ENCODE results near the gene PRDX6. TPM values are rescaled to one million over a fixed set of nuclear protein-coding genes. Genes with fewer than 3 reads are reported as not detected.

PRDX6 gene
- total RNA-seq, 2 donors from 2014 or later = 483 to 623 TPM

DNA sequence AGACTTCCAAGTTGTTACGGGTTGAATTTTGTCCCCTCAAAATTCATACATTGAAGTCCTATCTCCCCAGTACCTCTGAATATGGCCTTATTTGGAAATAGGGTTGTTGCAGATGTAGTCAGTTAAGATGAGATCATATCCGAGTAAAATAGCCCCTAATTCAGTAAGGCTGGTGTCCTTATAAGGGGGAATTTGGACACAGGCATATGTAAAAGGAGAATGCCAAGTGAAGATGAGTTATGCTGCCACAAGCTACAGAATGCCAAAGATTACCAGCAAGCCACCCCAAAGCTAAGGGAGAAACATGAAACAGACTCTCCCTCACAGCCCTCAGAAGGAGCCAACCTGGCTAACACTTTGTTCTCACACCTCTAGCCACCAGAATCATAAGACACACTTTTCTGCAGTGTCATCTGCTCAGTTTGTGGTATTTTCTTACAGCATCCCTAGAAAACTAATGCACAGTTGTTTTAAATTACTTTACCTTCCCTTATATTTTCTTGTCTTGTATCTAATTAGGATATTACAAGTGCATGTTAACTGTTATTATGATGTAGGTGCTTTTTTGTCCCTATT lies 43.3 kb upstream of the PRDX6 start:
- Histone ChIP-seq H3K4me1 (ENCODE audit: control insufficient read depth, insufficient read depth, low read length) (peaks cover 9% of the 10 kb centered on the region), H3K27ac (ENCODE audit: low read depth, low read length) (no peak overlapping the region), H3K36me3 (ENCODE audit: control insufficient read depth, insufficient read depth, low read length) (peaks cover 2% of the 10 kb centered on the region), H3K9ac (ENCODE audit: extremely low read depth, low read length, poor library complexity, severe bottlenecking) (no peak overlapping the region), H3K27me3 (ENCODE audit: control insufficient read depth, insufficient read depth, low read length, poor library complexity, severe bottlenecking) (no peaks in the 10 kb centered on the region), H3K9me3 (ENCODE audit: control insufficient read depth, low read length) (no peaks in the 10 kb centered on the region), H3K4me3 (ENCODE audit: low read length) (no peak overlapping the region)
- DNase-seq = no peak
- no peaks in the 10 kb centered on the region for H3K27me3 Mint-ChIP-seq (ENCODE audit: insufficient read depth)
- H3K36me3 Mint-ChIP-seq (ENCODE audit: low read depth) = peaks cover 16% of the 10 kb centered on the region
- no peak overlapping the region for H3K27ac Mint-ChIP-seq
- no peaks in the 10 kb centered on the region for H3K9me3 Mint-ChIP-seq
- WGBS, 2 experiments (ENCODE audit: insufficient coverage in 1 of 2, insufficient read length in 1 of 2) = 80 to 87% methylated on average over 1 to 2 of the region's 2 CpGs
- no peak overlapping the region for H3K4me3 Mint-ChIP-seq
- no peak for TF ChIP-seq CTCF (conservative IDR thresholded peaks at IDR 0.05)
- H3K4me1 Mint-ChIP-seq = peaks cover 18% of the 10 kb centered on the region

GRCh38 chr1:173436841-173437428 lies 40.2 kb upstream of the PRDX6 start:
- Histone ChIP-seq H3K9ac (ENCODE audit: extremely low read depth, low read length, poor library complexity, severe bottlenecking) (no peak overlapping the region), H3K27ac (ENCODE audit: low read depth, low read length) (no peak overlapping the region), H3K36me3 (ENCODE audit: control insufficient read depth, insufficient read depth, low read length) (peaks cover 10% of the 10 kb centered on the region), H3K4me3 (ENCODE audit: low read length) (no peak overlapping the region), H3K27me3 (ENCODE audit: control insufficient read depth, insufficient read depth, low read length, poor library complexity, severe bottlenecking) (no peaks in the 10 kb centered on the region), H3K9me3 (ENCODE audit: control insufficient read depth, low read length) (no peaks in the 10 kb centered on the region), H3K4me1 (ENCODE audit: control insufficient read depth, insufficient read depth, low read length) (no peaks in the 10 kb centered on the region)
- Mint-ChIP-seq H3K4me3 (no peak overlapping the region), H3K27ac (no peak overlapping the region), H3K9me3 (no peaks in the 10 kb centered on the region), H3K36me3 (ENCODE audit: low read depth) (peaks cover 31% of the 10 kb centered on the region), H3K4me1 (peaks cover 2% of the 10 kb centered on the region), H3K27me3 (ENCODE audit: insufficient read depth) (no peaks in the 10 kb centered on the region)
- TF ChIP-seq CTCF (conservative IDR thresholded peaks at IDR 0.05) = no peak
- no peak for DNase-seq
- WGBS, 2 experiments (ENCODE audit: insufficient coverage in 1 of 2, insufficient read length in 1 of 2) = 96 to 100% methylated on average over 3 to 5 of the region's 5 CpGs

GRCh38 chr1:173438675-173439074 lies 38.5 kb upstream of the PRDX6 start:
- Histone ChIP-seq H3K4me1 (ENCODE audit: control insufficient read depth, insufficient read depth, low read length) (no peaks in the 10 kb centered on the region), H3K4me3 (ENCODE audit: low read length) (no peak overlapping the region), H3K36me3 (ENCODE audit: control insufficient read depth, insufficient read depth, low read length) (peaks cover 10% of the 10 kb centered on the region), H3K9ac (ENCODE audit: extremely low read depth, low read length, poor library complexity, severe bottlenecking) (no peak overlapping the region), H3K27me3 (ENCODE audit: control insufficient read depth, insufficient read depth, low read length, poor library complexity, severe bottlenecking) (no peaks in the 10 kb centered on the region), H3K27ac (ENCODE audit: low read depth, low read length) (no peak overlapping the region), H3K9me3 (ENCODE audit: control insufficient read depth, low read length) (no peaks in the 10 kb centered on the region)
- DNase-seq = no peak
- peaks cover 8% of the 10 kb centered on the region for H3K9me3 Mint-ChIP-seq
- H3K27me3 Mint-ChIP-seq (ENCODE audit: insufficient read depth) = no peaks in the 10 kb centered on the region
- H3K36me3 Mint-ChIP-seq (ENCODE audit: low read depth) = peaks cover 42% of the 10 kb centered on the region
- no peak overlapping the region for H3K27ac Mint-ChIP-seq
- peaks cover 4% of the 10 kb centered on the region for H3K4me1 Mint-ChIP-seq
- H3K4me3 Mint-ChIP-seq = no peak overlapping the region
- no peak for TF ChIP-seq CTCF (conservative IDR thresholded peaks at IDR 0.05)
- WGBS, 2 experiments (ENCODE audit: insufficient coverage in 1 of 2, insufficient read length in 1 of 2) = 73 to 83% methylated on average over 1 to 2 of the region's 2 CpGs

Data from endodermal cell (in vitro differentiated cells).